Measurements from ENCODE around the gene DUSP16. TPM values are rescaled to one million over a fixed set of nuclear protein-coding genes. Genes with fewer than 3 reads are reported as not detected.
"Not testable (repeated sequence)": the region's sequence is repeated elsewhere in the genome, so short reads cannot be mapped to it uniquely, and the experiment has no call there.

The DUSP16 gene
- total RNA-seq, 1 experiment from 2014 or later: 10.6 TPM

DNA sequence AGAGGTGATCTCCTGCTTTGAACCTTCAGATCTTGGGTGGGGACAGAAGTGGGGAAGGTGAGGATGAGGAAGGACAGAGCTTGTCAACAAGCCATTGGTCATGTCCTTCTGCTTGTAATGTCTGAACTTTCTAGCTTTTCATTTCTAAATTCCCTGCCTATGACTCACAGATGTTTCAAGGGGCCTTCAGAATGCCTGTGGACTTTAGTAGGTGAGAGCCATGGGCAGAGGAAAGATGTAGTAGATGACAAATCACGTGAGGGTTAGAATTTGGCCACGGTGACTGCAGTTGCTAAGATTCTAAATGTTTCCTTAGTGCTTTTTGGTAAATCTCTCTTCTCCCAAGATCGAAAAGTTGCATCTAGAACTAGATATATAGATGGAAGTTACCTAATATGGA lies 30.3 kb upstream of the DUSP16 start:
- Histone ChIP-seq H3K9me3 (ENCODE audit: low read depth, low read length, poor library complexity, severe bottlenecking) (no peaks in the 10 kb centered on the region), H3K4me3 (ENCODE audit: low read depth, low read length, poor library complexity, severe bottlenecking) (no peak overlapping the region), H3K27ac (ENCODE audit: low read depth, low read length, poor library complexity, severe bottlenecking) (no peak overlapping the region), H3K4me1 (ENCODE audit: insufficient read depth, low read length, poor library complexity, severe bottlenecking) (no peaks in the 10 kb centered on the region), H3K27me3 (replicated peaks; ENCODE audit: insufficient read depth, low read depth, low read length, poor library complexity) (peaks cover 6% of the 10 kb centered on the region), H3K36me3 (ENCODE audit: insufficient read depth, low read length, poor library complexity, severe bottlenecking) (no peaks in the 10 kb centered on the region)
- no peak for DNase-seq (ENCODE audit: low spot score)
- POLR2A ChIA-PET (ENCODE audit: low non-redundant PET): no interaction called here
- no TSS peak for BruUV-seq (replicated peaks)
- CTCF ChIA-PET: no interaction called here
- no peak for TF ChIP-seq EZH2 (IDR thresholded peaks at IDR 0.05; ENCODE audit: borderline replicate concordance, low read depth, low read length, poor library complexity, severe bottlenecking)
- TF ChIP-seq, protein P1, sequence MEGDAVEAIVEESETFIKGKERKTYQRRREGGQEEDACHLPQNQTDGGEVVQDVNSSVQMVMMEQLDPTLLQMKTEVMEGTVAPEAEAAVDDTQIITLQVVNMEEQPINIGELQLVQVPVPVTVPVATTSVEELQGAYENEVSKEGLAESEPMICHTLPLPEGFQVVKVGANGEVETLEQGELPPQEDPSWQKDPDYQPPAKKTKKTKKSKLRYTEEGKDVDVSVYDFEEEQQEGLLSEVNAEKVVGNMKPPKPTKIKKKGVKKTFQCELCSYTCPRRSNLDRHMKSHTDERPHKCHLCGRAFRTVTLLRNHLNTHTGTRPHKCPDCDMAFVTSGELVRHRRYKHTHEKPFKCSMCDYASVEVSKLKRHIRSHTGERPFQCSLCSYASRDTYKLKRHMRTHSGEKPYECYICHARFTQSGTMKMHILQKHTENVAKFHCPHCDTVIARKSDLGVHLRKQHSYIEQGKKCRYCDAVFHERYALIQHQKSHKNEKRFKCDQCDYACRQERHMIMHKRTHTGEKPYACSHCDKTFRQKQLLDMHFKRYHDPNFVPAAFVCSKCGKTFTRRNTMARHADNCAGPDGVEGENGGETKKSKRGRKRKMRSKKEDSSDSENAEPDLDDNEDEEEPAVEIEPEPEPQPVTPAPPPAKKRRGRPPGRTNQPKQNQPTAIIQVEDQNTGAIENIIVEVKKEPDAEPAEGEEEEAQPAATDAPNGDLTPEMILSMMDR (conservative IDR thresholded peaks at IDR 0.05; ENCODE audit: low read depth, low read length): no peak
- intact Hi-C loops (cut with micrococcal nuclease; ENCODE audit: unreplicated experiment): no loop called here

DNA sequence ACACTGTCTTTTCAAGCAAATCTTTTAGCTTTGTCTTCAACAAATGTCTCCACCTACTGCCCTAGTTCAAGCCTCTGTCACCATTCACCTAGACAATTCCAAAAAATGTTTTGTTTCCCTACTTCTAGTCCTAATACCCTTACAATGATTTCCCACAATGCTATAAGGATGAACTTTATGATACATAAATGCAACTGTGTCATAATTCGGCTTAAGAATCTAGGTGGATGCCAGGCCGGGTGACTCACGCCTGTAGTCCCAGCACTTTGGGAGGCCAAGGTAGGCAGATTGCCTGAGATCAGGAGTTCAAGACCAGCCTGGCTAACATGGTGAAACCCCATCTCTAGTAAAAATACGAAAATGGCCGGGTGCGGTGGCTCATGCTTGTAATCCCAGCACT lies 28.3 kb upstream of the DUSP16 start:
- ChIA-PET CTCF (no interaction called here), POLR2A (ENCODE audit: low non-redundant PET) (no interaction called here)
- BruUV-seq (replicated peaks): no TSS peak
- DNase-seq (ENCODE audit: low spot score): no peak
- Histone ChIP-seq H3K27me3 (replicated peaks; ENCODE audit: insufficient read depth, low read depth, low read length, poor library complexity) (peaks cover 6% of the 10 kb centered on the region), H3K4me3 (ENCODE audit: low read depth, low read length, poor library complexity, severe bottlenecking) (no peak overlapping the region), H3K9me3 (ENCODE audit: low read depth, low read length, poor library complexity, severe bottlenecking) (no peaks in the 10 kb centered on the region), H3K4me1 (ENCODE audit: insufficient read depth, low read length, poor library complexity, severe bottlenecking) (peaks cover 3% of the 10 kb centered on the region), H3K27ac (ENCODE audit: low read depth, low read length, poor library complexity, severe bottlenecking) (no peak overlapping the region), H3K36me3 (ENCODE audit: insufficient read depth, low read length, poor library complexity, severe bottlenecking) (no peaks in the 10 kb centered on the region)
- TF ChIP-seq, protein P1 (conservative IDR thresholded peaks at IDR 0.05; ENCODE audit: low read depth, low read length): no peak
- no peak for TF ChIP-seq EZH2 (IDR thresholded peaks at IDR 0.05; ENCODE audit: borderline replicate concordance, low read depth, low read length, poor library complexity, severe bottlenecking)
- intact Hi-C loops (cut with micrococcal nuclease; ENCODE audit: unreplicated experiment): no loop called here

DNA sequence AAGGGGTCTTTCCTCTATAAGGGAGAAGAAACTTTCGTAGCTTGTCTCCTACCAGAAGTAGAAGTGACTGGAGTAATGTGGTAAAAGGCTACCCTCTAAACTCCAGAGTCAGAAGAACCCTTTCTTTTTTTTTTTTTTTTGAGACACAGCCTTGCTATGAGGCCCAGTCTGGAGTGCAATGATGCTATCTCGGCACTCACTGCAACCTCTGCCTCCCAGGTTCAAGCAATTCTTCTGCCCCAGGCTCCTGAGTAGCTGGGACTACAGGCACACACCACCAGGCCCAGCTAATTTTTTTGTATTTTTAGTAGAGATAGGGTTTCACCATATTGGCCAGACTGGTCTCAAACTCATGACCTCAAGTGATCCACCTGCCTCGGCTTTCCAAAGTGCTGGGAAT lies 25.8 kb upstream of the DUSP16 start:
- intact Hi-C loops (cut with micrococcal nuclease; ENCODE audit: unreplicated experiment): not testable (repeated sequence)

DNA sequence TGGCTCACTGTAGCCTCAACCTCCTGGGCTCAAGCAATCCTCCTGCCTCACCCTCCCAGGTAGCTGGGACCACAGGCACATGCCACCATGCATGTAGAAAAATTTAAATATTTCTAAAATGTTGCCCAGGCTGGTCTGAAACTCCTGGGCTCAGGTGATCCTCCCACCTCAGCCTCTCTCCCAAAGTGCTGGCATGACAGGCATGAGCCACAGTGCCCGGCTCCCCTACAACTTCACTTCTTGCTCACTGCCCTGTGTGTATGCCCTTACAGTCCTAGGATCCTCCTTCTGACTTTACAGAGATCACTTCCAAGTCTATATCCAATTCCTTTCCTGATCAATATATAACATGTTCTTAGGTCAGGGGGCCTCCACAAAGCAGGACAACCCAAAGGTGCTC lies 25.2 kb upstream of the DUSP16 start:
- Histone ChIP-seq H3K36me3 (ENCODE audit: insufficient read depth, low read length, poor library complexity, severe bottlenecking) (no peaks in the 10 kb centered on the region), H3K9me3 (ENCODE audit: low read depth, low read length, poor library complexity, severe bottlenecking) (no peaks in the 10 kb centered on the region), H3K27me3 (replicated peaks; ENCODE audit: insufficient read depth, low read depth, low read length, poor library complexity) (peaks cover 6% of the 10 kb centered on the region), H3K4me3 (ENCODE audit: low read depth, low read length, poor library complexity, severe bottlenecking) (no peak overlapping the region), H3K27ac (ENCODE audit: low read depth, low read length, poor library complexity, severe bottlenecking) (no peak overlapping the region), H3K4me1 (ENCODE audit: insufficient read depth, low read length, poor library complexity, severe bottlenecking) (peaks cover 3% of the 10 kb centered on the region)
- intact Hi-C loops (cut with micrococcal nuclease; ENCODE audit: unreplicated experiment): no loop called here
- POLR2A ChIA-PET (ENCODE audit: low non-redundant PET): no interaction called here
- no TSS peak for BruUV-seq (replicated peaks)
- no peak for TF ChIP-seq EZH2 (IDR thresholded peaks at IDR 0.05; ENCODE audit: borderline replicate concordance, low read depth, low read length, poor library complexity, severe bottlenecking)
- TF ChIP-seq, protein P1 (conservative IDR thresholded peaks at IDR 0.05; ENCODE audit: low read depth, low read length): no peak
- DNase-seq (ENCODE audit: low spot score): no peak
- CTCF ChIA-PET: no interaction called here

More for the DNA sequence above, 25.8 kb upstream of the DUSP16 start:
- H3K9me3 ChIP-seq (ENCODE audit: low read depth, low read length, poor library complexity, severe bottlenecking); CTCF ChIA-PET; POLR2A ChIA-PET (ENCODE audit: low non-redundant PET); DNase-seq (ENCODE audit: low spot score); H3K27ac ChIP-seq (ENCODE audit: low read depth, low read length, poor library complexity, severe bottlenecking); H3K36me3 ChIP-seq (ENCODE audit: insufficient read depth, low read length, poor library complexity, severe bottlenecking); BruUV-seq (replicated peaks); H3K27me3 ChIP-seq (replicated peaks; ENCODE audit: insufficient read depth, low read depth, low read length, poor library complexity); H3K4me3 ChIP-seq (ENCODE audit: low read depth, low read length, poor library complexity, severe bottlenecking); H3K4me1 ChIP-seq (ENCODE audit: insufficient read depth, low read length, poor library complexity, severe bottlenecking): not testable (repeated sequence)
